CD8-positive, alpha-beta memory T cell (primary cell): ENCODE measurements around the gene ADIG. TPM values are rescaled to one million over a fixed set of nuclear protein-coding genes. Genes with fewer than 3 reads are reported as not detected.

ENCODE experiments used
- CTCF ChIA-PET: fragments of 350-600 bp; sonication (Branson Sonifier 250); formaldehyde crosslinking; loops from one replicate; lab custom pipeline; 2021; ENCODE audit warnings: antibody characterized with exemption; lab: Charles Lee
- POLR2A ChIA-PET: fragments of 350-600 bp; sonication (Branson Sonifier 250); formaldehyde crosslinking; loops from one replicate; lab custom pipeline; 2021; ENCODE audit warnings: antibody characterized with exemption; lab: Charles Lee
- DNase-seq, 5 donors: peaks; one replicate each; pipeline versions ENCODE4 v3.0.0 to v3.0.0-alpha.2; 2020 to 2022; ENCODE audit warnings: mixed read lengths in 1 of 5
- H3K27ac ChIP-seq: one replicate; pipeline ENCODE4 v1.7.0; 2013; ENCODE audit warnings: low read depth, mild to moderate bottlenecking, low read length, moderate library complexity
- H3K27me3 ChIP-seq: 2 replicates; pipeline ENCODE4 v1.7.0; 2013; ENCODE audit warnings: low read length, mild to moderate bottlenecking; ENCODE audit not compliant: insufficient read depth, poor library complexity, severe bottlenecking
- H3K36me3 ChIP-seq: 2 replicates; pipeline ENCODE4 v1.7.0; 2013; ENCODE audit warnings: mild to moderate bottlenecking, low read length, moderate library complexity; ENCODE audit not compliant: insufficient read depth
- H3K4me1 ChIP-seq: 2 replicates; pipeline ENCODE4 v1.7.0; 2013; ENCODE audit warnings: mild to moderate bottlenecking, low read length, moderate library complexity; ENCODE audit not compliant: insufficient read depth
- H3K4me3 ChIP-seq: 2 replicates; pipeline ENCODE4 v1.7.0; 2013; ENCODE audit warnings: mild to moderate bottlenecking, low read length
- H3K9me3 ChIP-seq: 2 replicates; pipeline ENCODE4 v1.7.0; 2013; ENCODE audit warnings: mild to moderate bottlenecking, low read length
- H3K27ac Mint-ChIP-seq, 8 donors: one replicate each; pipeline ENCODE4 v1.8.0; 2020 to 2021; ENCODE audit warnings: mixed read lengths in 8 of 8, mild to moderate bottlenecking in 6 of 8, inconsistent platforms in 3 of 8, moderate library complexity in 3 of 8
- H3K27me3 Mint-ChIP-seq, 2 donors: one replicate each; pipeline ENCODE4 v1.8.0; 2020 to 2021; ENCODE audit warnings: mixed read lengths in 2 of 2, mild to moderate bottlenecking in 1 of 2, moderate library complexity in 1 of 2
- H3K36me3 Mint-ChIP-seq, 3 donors: one replicate each; pipeline ENCODE4 v1.8.0; 2020 to 2021; ENCODE audit warnings: mixed read lengths in 3 of 3, inconsistent platforms in 1 of 3, mild to moderate bottlenecking in 1 of 3
- H3K4me1 Mint-ChIP-seq, 3 donors: one replicate each; pipeline ENCODE4 v1.8.0; 2020 to 2021; ENCODE audit warnings: mixed read lengths in 3 of 3, inconsistent platforms in 1 of 3, mild to moderate bottlenecking in 1 of 3
- H3K4me3 Mint-ChIP-seq, 7 donors: one replicate each; pipeline ENCODE4 v1.8.0; 2020 to 2021; ENCODE audit warnings: mixed read lengths in 7 of 7, mild to moderate bottlenecking in 6 of 7, moderate library complexity in 4 of 7, inconsistent platforms in 2 of 7
- H3K9me3 Mint-ChIP-seq, 5 donors: one replicate each; pipeline ENCODE4 v1.8.0; 2020 to 2022; ENCODE audit warnings: mixed read lengths in 5 of 5, mild to moderate bottlenecking in 3 of 5, moderate library complexity in 2 of 5, inconsistent platforms in 1 of 5
- polyA plus RNA-seq: library from polyadenylated mRNA; unstranded; fragments of 300-500 nt; fragmentation: Illumina TruSeq; gene quantifications from one replicate; pipeline ENCODE4 v1.2.3, GENCODE V29; 2021
- total RNA-seq, 2 experiments: library from RNA; stranded (reverse); gene quantifications; one replicate each; pipeline ENCODE4 v1.2.3, GENCODE V29; 2021

ADIG gene
- total and polyA plus RNA-seq, 3 experiments from 2014 or later, result not detected

GRCh38 chr20:38558596-38559360, 22.2 kb upstream of the ADIG start:
- H3K36me3 Mint-ChIP-seq, result peaks cover 23 to 70% (median 26%) of the 10 kb centered on the region in 3 donors
- Histone ChIP-seq H3K36me3 (peaks cover 40% of the 10 kb centered on the region), H3K27me3 (no peaks in the 10 kb centered on the region), H3K27ac (no peak overlapping the region), H3K4me1 (no peaks in the 10 kb centered on the region), H3K4me3 (no peak overlapping the region), H3K9me3 (no peaks in the 10 kb centered on the region)
- no peak for DNase-seq
- H3K4me1 Mint-ChIP-seq, result peaks cover 0 to 2% (median 0%) of the 10 kb centered on the region in 3 donors
- no peak overlapping the region for H3K4me3 Mint-ChIP-seq
- POLR2A ChIA-PET, result no interaction called here
- H3K27ac Mint-ChIP-seq, result peak overlapping the region in 3 of 8 donors; percentile 19 to 78 (median 50)
- CTCF ChIA-PET, result no interaction called here
- no peaks in the 10 kb centered on the region for H3K27me3 Mint-ChIP-seq
- no peaks in the 10 kb centered on the region for H3K9me3 Mint-ChIP-seq

- Mint-ChIP-seq H3K27ac (peak overlapping the region in 4 of 8 donors; percentile 2 to 78 (median 36)), H3K9me3 (no peaks in the 10 kb centered on the region), H3K36me3 (peaks cover 13 to 80% (median 21%) of the 10 kb centered on the region in 3 donors), H3K4me3 (no peak overlapping the region), H3K27me3 (no peaks in the 10 kb centered on the region), H3K4me1 (peaks cover 0 to 2% (median 0%) of the 10 kb centered on the region in 3 donors)
- DNase-seq, result no peak
- no peak overlapping the region for H3K4me3 ChIP-seq
- no peaks in the 10 kb centered on the region for H3K4me1 ChIP-seq
- H3K36me3 ChIP-seq, result peaks cover 34% of the 10 kb centered on the region
- no peak overlapping the region for H3K27ac ChIP-seq
- POLR2A ChIA-PET, result no interaction called here
- no peaks in the 10 kb centered on the region for H3K9me3 ChIP-seq
- H3K27me3 ChIP-seq, result no peaks in the 10 kb centered on the region
- CTCF ChIA-PET, result interaction anchor here (0.9 to 1.1 kb wide), 2 partner anchors 10 to 15 kb away, joined by 3 read pairs; no protein-coding TSS in a partner anchor
Observed at GRCh38 chr20:38559764-38560163, 21.2 kb upstream of the ADIG start.

GRCh38 chr20:38563802-38564431, 17.1 kb upstream of the ADIG start:
- H3K4me3 ChIP-seq, result no peak overlapping the region
- H3K27me3 Mint-ChIP-seq, result no peaks in the 10 kb centered on the region
- no peaks in the 10 kb centered on the region for H3K9me3 Mint-ChIP-seq
- DNase-seq, result no peak
- peaks cover 0 to 2% (median 0%) of the 10 kb centered on the region in 3 donors for H3K4me1 Mint-ChIP-seq
- H3K36me3 ChIP-seq, result peaks cover 49% of the 10 kb centered on the region
- peak overlapping the region in 3 of 8 donors; percentile 9 to 60 (median 32) for H3K27ac Mint-ChIP-seq
- H3K36me3 Mint-ChIP-seq, result peaks cover 10 to 88% (median 24%) of the 10 kb centered on the region in 3 donors
- no peaks in the 10 kb centered on the region for H3K27me3 ChIP-seq
- no peak overlapping the region for H3K4me3 Mint-ChIP-seq
- H3K9me3 ChIP-seq, result no peaks in the 10 kb centered on the region
- H3K4me1 ChIP-seq, result no peaks in the 10 kb centered on the region
- ChIA-PET CTCF (no interaction called here), POLR2A (no interaction called here)
- H3K27ac ChIP-seq, result no peak overlapping the region

- POLR2A ChIA-PET, result no interaction called here
- peak overlapping the region in 2 of 8 donors; percentile 32 to 81 for H3K27ac Mint-ChIP-seq
Observed at GRCh38 chr20:38564680-38565079, 16.3 kb upstream of the ADIG start.

GRCh38 chr20:38566036-38566598, 14.9 kb upstream of the ADIG start:
- Histone ChIP-seq H3K27ac (no peak overlapping the region), H3K36me3 (peaks cover 62% of the 10 kb centered on the region), H3K4me3 (no peak overlapping the region), H3K4me1 (no peaks in the 10 kb centered on the region), H3K27me3 (no peaks in the 10 kb centered on the region), H3K9me3 (no peaks in the 10 kb centered on the region)
- Mint-ChIP-seq H3K27ac (no peak overlapping the region), H3K4me1 (no peaks in the 10 kb centered on the region), H3K27me3 (no peaks in the 10 kb centered on the region), H3K4me3 (no peak overlapping the region), H3K36me3 (peaks cover 6 to 90% (median 23%) of the 10 kb centered on the region in 3 donors), H3K9me3 (no peaks in the 10 kb centered on the region)
- ChIA-PET CTCF (no interaction called here), POLR2A (no interaction called here)
- DNase-seq, result no peak

More at GRCh38 chr20:38564680-38565079, 16.3 kb upstream of the ADIG start:
- Histone ChIP-seq H3K9me3 (no peaks in the 10 kb centered on the region), H3K36me3 (peaks cover 52% of the 10 kb centered on the region), H3K4me1 (no peaks in the 10 kb centered on the region), H3K4me3 (no peak overlapping the region), H3K27ac (no peak overlapping the region), H3K27me3 (no peaks in the 10 kb centered on the region)
- no peak overlapping the region for H3K4me3 Mint-ChIP-seq
- no peaks in the 10 kb centered on the region for H3K27me3 Mint-ChIP-seq
- no peaks in the 10 kb centered on the region for H3K9me3 Mint-ChIP-seq
- peaks cover 0 to 2% (median 0%) of the 10 kb centered on the region in 3 donors for H3K4me1 Mint-ChIP-seq
- DNase-seq, result no peak
- CTCF ChIA-PET, result no interaction called here
- H3K36me3 Mint-ChIP-seq, result peaks cover 7 to 88% (median 20%) of the 10 kb centered on the region in 3 donors

- Mint-ChIP-seq H3K36me3 (peaks cover 6 to 88% (median 24%) of the 10 kb centered on the region in 3 donors), H3K27me3 (no peaks in the 10 kb centered on the region), H3K4me1 (no peaks in the 10 kb centered on the region), H3K9me3 (no peaks in the 10 kb centered on the region), H3K4me3 (no peak overlapping the region), H3K27ac (peak overlapping the region in 5 of 8 donors; percentile 18 to 94 (median 64))
- Histone ChIP-seq H3K9me3 (no peaks in the 10 kb centered on the region), H3K4me1 (no peaks in the 10 kb centered on the region), H3K4me3 (no peak overlapping the region), H3K27me3 (no peaks in the 10 kb centered on the region), H3K27ac (no peak overlapping the region), H3K36me3 (peaks cover 54% of the 10 kb centered on the region)
- no peak for DNase-seq
- CTCF ChIA-PET, result interaction anchor here (1.0 kb wide), 1 partner anchor 10 kb away, joined by 3 read pairs; no protein-coding TSS in a partner anchor
- POLR2A ChIA-PET, result no interaction called here
Observed at GRCh38 chr20:38569747-38570525, 11.1 kb upstream of the ADIG start.

- H3K27ac Mint-ChIP-seq, result peak overlapping the region in 1 of 8 donors; percentile 32
- no peak overlapping the region for H3K27ac ChIP-seq
- peaks cover 0 to 1% of the 10 kb centered on the region in 2 donors for H3K27me3 Mint-ChIP-seq
- peaks cover 0 to 86% (median 13%) of the 10 kb centered on the region in 3 donors for H3K36me3 Mint-ChIP-seq
- H3K36me3 ChIP-seq, result peaks cover 41% of the 10 kb centered on the region
- no peak overlapping the region for H3K4me3 Mint-ChIP-seq
- H3K27me3 ChIP-seq, result no peaks in the 10 kb centered on the region
- no peaks in the 10 kb centered on the region for H3K9me3 Mint-ChIP-seq
- H3K4me3 ChIP-seq, result no peak overlapping the region
- no peaks in the 10 kb centered on the region for H3K4me1 ChIP-seq
- no peaks in the 10 kb centered on the region for H3K4me1 Mint-ChIP-seq
- no peak for DNase-seq
- ChIA-PET CTCF (no interaction called here), POLR2A (no interaction called here)
- H3K9me3 ChIP-seq, result no peaks in the 10 kb centered on the region
Observed at GRCh38 chr20:38573413-38573812, 7.6 kb upstream of the ADIG start.
